Right forelimb (tissue), 1 donor: ENCODE results near the gene FLNB.
"Not testable (repeated sequence)": the region's sequence is repeated elsewhere in the genome, so short reads cannot be mapped to it uniquely, and the experiment has no call there.

ENCODE experiments used
- DNase-seq: peaks from one replicate; pipeline ENCODE4 v3.0.0-alpha.2; 2018

The FLNB gene

GRCh38 chr3:58190882-58191281, 182.7 kb downstream of the FLNB start:
- DNase-seq, result no peak

- no peak for DNase-seq
Observed at GRCh38 chr3:58191361-58191991, 183.3 kb downstream of the FLNB start.

GRCh38 chr3:58192069-58192468, 183.8 kb downstream of the FLNB start:
- DNase-seq, result no peak

- DNase-seq, result no peak
Observed at GRCh38 chr3:58193682-58194407, 185.6 kb downstream of the FLNB start.

- no peak for DNase-seq
Observed at GRCh38 chr3:58197588-58197987, 189.4 kb downstream of the FLNB start.

- no peak for DNase-seq
Observed at GRCh38 chr3:58198362-58198761, 190.1 kb downstream of the FLNB start.

- DNase-seq, result no peak
Observed at GRCh38 chr3:58198804-58199203, 190.6 kb downstream of the FLNB start.

GRCh38 chr3:58200121-58200709, 192.0 kb downstream of the FLNB start:
- no peak for DNase-seq

GRCh38 chr3:58200846-58201355, 192.7 kb downstream of the FLNB start:
- DNase-seq, result no peak

GRCh38 chr3:58201451-58201850, 193.2 kb downstream of the FLNB start:
- DNase-seq, result not testable (repeated sequence)

- DNase-seq, result no peak
Observed at GRCh38 chr3:58202917-58203360, 194.7 kb downstream of the FLNB start.

GRCh38 chr3:58203541-58203940, 195.3 kb downstream of the FLNB start:
- no peak for DNase-seq

GRCh38 chr3:58204720-58205119, 196.5 kb downstream of the FLNB start:
- no peak for DNase-seq

GRCh38 chr3:58205981-58206380, 197.8 kb downstream of the FLNB start:
- no peak for DNase-seq

GRCh38 chr3:58206406-58207011, 198.3 kb downstream of the FLNB start:
- DNase-seq, result no peak

GRCh38 chr3:58207954-58208353, 199.7 kb downstream of the FLNB start:
- DNase-seq, result no peak

- no peak for DNase-seq
Observed at GRCh38 chr3:58209933-58210332, 201.7 kb downstream of the FLNB start.

GRCh38 chr3:58210761-58211460, 202.7 kb downstream of the FLNB start, which contains the start of gene DNASE1L3:
Gene DNASE1L3 (minus strand): TSS chr3:58210972. CDS start chr3:58210906, 66 bp downstream.
- no peak for DNase-seq

GRCh38 chr3:58214484-58215316, 206.5 kb downstream of the FLNB start:
- DNase-seq, result no peak

GRCh38 chr3:58215317-58216025, 207.2 kb downstream of the FLNB start:
- no peak for DNase-seq
